NCI-H774 (cell line): Measurements from ENCODE around the gene SHMT2.
A peak's percentile ranks its signal among the peaks of the same experiment; 100 is the strongest.

ENCODE experiments used
- DNase-seq: peaks from one replicate; lab custom pipeline; 2025; lab: John Stamatoyannopoulos, UW

Gene SHMT2

DNA sequence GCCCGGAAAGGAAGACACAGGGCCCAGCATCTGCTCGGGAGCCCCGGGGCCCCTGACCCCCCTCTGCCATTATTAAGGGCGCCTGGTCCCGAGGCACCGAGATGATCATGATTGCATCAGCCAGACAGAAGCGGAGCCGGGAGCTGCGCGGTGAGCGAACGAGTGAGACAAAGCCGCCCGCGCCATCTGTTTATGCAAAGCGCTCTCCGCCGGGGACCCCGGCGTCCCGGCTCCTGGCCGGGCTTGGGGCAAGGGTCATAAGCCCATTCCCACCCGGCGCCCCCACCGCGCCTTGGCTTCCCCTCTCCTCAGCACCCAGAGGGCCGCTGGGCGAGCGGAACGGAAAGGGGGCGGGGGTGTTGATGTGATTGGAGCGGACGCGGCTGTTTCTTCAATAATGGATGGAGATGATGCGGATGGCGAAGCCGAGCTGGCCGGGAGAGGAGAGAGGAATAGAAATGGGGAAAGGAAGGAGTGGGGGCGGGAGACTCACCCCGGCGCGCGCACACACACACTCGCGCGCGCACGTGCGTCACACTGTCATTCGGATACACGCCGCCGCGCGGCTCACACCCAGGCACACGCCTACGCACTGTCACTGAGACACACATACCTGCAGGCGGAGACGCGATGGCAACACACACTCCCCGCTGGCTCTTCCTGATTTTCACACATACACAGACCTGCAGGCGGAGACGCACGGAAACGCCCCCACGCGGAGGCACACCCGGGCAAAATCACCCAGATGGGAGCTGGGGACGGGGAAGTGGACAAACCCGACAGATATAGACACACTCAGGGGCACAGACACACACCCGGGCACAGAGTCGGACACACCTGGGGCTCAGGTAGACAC is 10.8 kb downstream of the SHMT2 start:
- peak; percentile 51 for DNase-seq

DNA sequence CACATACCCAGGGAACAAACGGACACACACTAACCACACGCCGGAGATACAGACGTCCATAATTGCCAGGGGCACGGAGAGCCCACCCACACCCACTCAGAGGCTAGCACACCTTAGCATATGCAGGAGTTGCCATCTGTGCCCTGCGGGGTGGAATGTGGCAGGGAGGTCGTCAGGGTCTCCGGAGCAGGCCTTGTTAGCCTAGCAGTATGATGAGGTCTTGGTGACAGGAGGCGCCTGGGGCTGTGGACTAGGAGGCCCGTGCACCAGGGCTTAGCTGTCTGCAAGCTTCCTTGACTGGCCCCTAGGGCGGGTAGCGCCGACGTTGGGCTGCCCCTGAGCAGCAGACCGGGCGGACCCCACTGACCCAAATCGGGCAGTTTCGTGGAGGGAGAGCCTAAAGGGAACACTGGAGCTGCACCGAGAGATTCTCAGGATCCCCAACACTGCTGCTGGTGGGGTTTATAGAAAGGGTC is 11.5 kb downstream of the SHMT2 start:
- no peak for DNase-seq

DNA sequence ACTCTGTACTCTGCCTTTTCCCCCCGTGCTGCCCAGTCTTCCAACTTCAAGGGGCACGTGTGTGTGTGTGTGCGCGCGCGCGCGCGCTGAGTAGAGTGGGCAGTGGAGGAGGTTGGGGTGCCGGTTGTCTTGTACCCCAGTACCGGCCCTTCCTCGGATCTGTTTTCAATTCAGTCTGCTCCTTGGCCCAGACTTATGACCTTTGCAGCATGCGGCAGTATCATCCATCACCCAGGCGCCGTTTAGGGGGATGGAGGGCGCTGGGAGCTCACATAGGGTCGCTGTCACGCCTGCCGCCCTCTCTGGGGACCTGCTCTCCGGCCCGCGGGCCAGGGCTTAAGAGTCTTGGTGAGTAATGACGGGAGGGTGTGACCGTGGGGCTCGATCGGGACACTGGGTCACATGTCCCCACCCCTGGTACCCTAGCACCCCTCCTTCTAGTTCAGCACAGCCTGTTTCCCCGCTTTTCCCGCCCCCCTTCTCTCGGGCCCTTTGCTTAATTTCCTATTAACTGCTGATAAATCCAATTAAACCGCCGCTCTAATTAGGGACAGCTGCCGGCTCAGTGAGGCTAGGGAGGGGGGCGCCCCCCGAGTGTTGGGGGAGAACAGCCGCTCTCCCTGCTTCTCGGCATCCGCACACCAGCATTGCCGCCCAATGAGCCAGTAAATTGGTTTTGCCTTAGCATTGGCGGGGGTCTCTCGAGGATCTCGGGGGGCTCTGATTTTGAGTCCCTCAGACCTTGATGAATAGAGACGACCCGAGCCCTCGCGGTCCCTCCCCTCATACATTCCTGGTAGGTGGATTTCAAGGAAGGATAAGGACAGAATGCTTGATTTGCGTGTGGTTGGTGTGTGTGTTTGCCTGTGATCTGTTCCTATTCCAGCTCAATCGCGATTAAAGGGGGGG is 12.1 kb downstream of the SHMT2 start:
- no peak for DNase-seq

DNA sequence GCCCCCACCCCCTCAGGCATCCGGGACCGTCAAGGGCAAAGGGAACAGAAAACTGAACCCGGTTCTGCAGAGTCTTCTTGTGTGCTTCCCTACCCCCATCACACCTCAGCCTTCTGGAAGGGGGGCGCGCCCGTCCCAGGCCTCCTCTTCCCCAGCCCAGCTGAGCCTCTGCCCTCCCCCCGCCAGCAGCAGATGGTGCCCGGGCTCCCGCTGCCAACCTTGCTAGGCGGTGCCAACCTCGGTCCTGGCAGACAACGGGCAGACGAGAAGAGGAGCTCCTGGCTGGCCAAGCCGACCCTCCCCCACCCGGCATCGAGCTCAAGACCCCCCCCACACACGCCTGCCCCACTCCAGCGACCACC is 12.8 kb downstream of the SHMT2 start:
- DNase-seq, result peak; percentile 83

DNA sequence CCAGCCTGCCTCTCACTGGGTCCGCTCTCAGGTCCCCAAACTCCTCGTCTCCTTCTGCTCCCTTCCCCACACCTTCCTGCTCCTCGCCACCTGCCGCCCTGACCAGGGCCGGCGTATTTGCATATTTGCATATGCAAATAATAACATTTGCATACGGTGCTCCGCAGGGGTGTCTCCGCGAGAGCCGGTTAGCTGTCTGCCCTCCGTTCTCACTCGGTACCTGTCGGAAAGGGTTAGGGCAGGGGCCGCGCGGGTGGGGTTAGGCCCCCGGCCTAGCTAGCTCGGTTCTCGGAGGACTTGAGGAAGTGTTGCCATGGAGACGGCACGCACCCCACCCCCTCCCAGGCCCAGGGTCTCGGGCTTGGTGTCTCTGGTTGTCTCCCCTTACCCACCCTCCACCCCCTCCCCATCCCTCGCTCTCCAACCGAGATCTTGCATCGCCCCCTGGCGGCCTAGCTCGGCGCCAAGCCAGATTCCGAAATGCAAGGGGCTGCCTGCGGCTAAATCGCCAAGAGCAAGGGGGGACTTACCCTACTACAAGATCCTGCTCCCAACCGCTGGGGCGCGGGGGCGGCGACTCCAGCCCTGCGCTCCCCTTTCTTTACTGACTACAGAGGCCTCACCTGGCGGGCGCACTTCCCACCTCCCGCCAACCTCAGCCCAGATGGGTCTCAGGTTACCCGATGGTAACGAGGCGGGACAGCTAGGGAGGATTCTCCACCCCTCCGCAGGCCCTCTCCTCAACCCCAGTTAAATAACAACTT is 13.4 kb downstream of the SHMT2 start:
- DNase-seq, result peak; percentile 90

DNA sequence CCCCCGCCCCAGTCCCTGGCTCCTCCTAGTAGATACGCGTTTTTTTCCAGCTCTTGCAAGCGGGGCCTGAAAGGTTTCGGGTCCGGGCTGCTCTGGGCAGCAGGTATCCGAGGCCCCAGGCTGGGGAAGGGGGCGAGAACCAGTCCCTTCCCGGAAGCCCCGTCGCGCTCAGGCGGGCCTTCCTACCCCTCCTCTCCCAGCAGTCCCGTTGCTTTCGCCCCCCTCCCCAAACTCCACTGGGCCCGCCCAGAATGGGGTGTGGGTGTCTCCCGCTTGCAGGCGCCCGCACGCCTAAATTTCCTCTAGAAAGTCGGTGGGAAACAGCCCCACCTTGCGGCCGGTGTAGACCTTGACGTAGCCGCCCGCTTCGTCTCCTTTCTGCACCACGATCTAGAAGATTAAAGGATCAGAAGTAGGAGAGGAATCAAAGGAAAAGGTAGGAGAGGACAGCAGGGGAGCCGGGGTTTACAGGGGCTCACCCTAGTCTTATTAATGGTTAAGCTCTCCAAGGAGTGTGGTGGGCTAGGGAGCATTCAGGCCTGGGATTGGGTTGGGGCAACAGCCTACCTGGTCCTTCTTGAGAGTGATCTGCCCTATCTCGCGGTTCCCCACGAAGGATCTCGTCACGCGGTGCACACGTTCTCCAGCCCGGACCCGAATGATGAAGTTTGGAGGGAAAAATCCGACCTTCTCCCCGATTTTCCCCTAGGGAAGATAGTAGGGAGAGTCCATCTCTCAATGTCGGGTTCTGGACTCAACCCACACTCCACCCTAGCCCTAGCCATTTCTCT is 14.2 kb downstream of the SHMT2 start:
- peak; percentile 56 for DNase-seq

DNA sequence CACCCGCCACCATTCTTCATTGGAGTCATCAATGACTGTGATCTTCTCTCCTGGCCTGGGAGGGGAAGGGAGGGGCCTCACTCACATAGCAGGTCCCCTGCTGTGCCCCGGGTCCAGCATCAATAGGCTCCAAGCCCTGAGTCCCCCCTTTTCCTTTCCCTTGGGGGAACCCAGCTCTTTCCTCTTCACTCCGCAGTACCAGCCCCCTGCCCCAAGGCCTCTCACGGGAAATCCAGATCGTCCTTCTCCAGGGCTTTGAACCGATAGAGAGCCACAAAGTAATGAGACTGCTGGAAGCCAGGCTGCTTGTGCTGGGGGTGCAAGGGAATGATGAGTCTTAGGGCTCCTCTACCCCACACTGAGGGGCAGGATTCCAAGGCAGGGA is 14.8 kb downstream of the SHMT2 start:
- no peak for DNase-seq

DNA sequence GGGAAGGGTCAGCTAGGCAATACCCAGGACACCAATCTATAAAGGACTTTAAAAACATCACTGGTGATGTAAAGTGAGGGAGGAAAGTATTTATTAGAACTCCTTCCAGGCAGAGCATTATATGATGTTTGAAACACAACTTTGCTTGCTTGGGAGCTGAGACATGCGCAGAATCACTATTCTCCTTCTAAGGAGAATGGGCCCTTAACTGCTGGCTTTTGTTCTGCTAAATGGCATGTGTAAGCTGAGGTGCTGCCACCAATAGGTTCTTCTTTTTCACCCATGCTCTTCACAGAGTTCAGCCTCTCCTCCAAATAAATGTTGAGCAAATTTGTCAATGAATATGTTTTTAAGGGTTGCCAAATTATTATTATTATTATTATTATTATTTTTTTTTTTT is 17.5 kb downstream of the SHMT2 start:
- DNase-seq, result no peak

DNA sequence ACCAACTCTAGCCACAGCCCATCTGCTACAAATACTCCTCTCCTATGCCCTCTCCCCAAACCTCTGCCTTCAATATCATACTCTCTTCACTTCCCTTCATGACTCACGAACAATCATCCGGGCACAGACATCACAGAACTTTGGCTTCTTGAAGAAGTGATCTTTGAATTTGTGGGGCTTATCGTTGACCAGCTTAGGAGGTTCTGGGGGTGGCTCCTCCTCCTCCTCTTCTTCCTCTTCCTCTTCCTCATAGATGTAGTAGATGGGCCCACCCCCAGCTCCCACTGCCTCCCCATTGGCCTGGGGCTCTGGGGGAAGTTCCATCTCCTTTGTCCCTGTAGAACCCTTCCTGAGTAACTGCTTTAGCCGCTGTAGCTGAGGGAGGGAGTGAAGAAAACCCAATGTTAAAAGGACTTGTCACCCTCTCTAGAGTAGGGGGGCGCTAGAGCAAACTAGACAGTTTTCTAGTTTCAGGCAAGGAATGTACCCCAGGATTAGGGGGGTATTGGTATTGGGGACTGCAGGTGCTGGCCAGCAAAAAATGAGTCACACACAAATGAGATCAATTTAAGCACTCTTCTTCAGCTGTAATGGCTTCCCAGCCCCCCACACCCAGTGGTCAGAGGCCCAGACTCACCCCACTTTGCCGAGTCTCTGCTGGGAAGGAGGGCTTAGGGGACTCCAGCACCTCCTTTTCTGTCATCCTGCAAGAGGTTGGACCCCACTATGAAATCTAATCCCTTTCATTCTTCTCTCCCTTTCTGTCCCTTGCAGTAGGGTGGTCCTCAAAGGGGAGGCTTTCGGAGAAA is 19.6 kb downstream of the SHMT2 start:
- no peak for DNase-seq

DNA sequence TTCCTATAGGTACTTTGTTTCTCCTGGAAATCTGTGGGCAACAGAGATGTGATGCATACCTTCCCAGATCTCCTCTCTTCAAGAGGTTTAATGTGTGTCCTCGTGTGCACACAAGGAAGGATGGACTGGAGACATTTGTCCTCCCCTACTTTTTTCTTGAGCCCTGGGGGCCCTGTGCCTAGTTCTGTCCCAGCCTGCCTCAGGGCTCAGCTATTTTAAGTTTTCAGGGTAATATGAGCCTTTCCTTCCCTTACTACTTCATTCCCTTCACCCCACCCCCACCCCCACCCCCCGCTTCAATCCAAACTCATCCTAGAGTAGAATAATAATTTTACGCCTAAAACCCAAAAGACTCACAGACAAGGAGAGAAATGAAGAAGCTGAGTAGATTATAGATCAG is 21.0 kb downstream of the SHMT2 start:
- DNase-seq, result no peak

DNA sequence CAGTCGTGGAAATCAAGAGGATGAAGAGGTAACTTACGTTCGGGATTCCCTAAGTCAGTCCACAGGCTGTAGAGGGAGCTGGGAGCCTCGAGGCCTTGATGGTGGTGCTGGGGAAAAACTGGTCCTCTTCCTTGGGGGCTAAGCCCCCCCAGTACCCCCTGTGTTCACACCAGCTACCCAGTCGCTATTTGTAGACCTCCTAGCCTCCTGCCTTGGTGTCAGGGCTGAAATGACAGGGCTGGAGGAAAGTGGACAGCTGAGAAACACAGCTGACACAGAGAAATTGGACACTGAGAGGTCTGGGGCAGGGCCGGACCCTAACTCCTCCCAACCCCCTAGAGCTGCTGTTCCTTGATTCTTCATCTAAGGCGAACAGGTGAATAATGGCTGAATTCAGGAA is 21.4 kb downstream of the SHMT2 start, which contains the start of gene STAC3:
TSS of gene STAC3 (minus strand) at position 232 of the 400 bp plus-strand sequence. CDS start 1,551 bp downstream, outside the sequence.
- DNase-seq, result no peak

DNA sequence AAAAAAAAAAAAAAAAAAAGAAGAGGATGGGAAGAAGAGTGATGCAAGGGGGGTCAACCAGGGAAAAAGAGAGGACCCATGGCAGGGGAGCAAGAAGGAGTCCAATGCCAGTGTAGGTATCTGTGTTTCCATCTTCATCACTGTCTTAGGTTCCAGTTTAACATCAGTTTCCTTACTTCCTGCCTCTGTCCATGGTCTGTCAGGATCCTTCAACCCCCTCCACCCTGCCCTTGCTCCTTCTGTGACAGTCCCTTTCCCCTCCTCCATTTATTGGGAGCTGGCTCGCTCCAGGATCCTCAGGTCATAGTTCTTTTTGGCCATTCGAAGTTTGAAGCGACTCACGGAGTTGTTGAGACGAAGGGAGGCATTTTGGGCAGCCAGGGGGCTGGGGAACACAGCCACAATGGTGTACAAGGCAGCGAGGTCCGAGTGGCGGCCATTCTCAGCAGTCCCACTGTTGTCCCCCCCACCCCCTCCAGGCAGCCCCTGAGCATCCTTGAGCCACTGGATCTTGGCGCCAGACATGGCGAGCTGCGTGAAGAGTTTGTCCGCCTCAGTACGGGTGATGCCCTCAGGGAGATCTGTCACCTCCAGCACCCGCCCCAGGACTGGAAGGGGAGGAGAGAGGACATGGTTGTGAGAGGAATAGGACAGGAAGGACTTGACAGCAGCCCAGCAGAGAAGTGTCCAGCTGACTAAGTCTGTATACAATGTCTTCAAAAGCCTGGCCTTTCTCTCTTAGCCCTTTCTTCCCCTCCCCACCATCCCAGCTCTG is 25.2 kb downstream of the SHMT2 start:
- no peak for DNase-seq

DNA sequence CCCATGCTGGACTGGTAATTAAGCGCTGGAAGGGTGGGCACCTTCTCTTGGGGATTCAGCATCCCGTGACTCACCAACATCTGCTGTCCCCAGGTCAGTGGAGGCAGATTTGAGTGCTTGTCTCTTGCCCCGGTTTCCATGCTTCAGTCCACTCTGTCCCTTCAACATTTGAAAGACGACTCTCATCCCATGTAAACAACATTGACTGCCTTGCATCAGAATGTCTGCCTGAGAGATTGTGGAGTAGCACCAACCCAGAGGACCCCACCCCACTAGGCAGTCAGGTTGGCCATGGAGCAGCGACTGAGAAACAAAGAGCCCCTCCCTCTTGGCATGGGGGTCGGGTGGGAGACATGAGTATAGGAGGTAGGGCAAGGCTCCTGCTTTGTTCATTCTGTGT is 26.4 kb downstream of the SHMT2 start:
- DNase-seq, result no peak

DNA sequence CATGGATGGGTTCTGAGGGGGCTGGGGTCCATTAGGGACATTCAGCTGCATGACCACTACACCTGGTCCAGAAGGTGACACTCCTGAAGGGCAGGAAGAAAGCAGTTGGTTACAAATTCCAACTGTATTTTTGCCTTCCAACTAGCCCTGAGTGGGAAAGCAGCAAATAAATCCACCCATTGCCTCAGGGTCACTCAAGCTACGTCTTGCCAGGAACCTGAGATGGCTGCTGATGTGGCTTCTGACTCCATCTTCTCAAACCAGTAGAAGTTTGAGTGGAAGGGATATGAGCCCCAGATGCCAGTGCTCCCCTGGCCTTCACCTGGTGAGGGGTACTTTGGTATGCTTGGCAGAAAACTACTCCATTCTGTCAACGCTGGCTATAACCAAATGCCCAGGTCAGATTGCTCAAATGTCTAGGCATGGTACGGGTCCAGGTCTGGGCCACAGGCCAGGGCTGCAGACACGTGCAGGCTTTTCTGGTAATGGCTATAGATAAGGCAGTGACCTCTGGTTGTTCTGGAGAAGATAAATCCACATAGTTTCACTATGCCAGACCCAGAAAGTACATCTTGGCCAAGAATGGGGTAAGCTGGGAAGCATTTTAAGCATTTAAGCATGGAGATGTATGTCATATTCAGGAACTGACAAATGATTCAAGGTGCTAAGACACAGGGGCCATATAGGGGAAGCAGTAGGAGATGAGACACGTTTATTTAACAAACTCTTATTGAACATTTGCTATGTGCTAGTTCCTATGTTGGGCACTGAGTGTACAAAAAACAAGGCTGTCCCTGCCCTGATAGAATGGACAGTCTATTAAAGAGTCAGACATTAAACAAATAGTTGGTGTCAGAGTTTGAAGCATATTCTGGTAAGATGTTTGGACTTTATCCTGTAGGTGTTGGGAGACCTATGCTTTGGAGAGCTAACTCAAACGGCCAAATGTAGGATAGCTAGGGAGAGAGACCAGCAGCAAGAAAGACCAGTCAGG is 29.8 kb downstream of the SHMT2 start:
- DNase-seq, result no peak

DNA sequence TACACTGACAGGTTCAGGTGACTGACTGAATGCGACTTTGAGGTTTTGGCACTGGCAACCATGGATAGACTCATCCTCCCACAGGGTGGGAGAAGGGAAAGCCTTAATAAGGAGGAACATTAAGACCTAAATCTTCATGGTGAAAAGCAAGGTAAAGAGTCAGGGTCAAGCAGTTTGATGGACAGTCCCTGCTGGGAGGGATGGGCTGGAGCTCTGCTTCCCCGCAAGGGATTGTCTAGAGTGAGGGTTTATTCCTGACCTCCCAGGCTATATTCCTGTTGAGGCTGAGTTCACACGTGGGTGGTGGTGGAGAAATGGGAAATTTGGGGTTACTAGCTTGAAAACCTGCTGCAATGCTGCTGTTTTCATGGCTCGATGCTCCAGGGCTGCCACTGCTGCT is 30.9 kb downstream of the SHMT2 start:
- no peak for DNase-seq

DNA sequence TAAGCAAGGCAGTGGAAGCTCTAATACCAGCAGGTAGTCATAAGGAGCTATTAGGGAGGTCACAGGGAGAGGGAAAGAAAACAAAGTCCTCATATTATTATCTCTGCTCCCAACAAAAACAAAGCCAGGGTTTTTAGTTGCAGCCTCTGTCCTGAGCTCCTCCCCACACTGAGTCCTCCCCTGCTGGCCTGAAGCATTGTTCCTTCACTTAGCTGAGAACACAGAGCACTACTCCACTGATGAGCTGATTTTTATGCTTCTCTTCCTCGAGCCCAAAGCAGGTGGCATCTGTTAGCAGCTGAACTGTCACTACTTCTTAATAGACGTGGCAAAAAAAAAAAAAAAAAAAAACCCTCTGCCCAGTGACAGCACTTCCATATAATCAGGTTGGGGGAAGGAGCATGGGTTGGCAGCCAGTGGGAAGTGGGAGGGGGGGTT is 31.9 kb downstream of the SHMT2 start:
- peak; percentile 67 for DNase-seq

DNA sequence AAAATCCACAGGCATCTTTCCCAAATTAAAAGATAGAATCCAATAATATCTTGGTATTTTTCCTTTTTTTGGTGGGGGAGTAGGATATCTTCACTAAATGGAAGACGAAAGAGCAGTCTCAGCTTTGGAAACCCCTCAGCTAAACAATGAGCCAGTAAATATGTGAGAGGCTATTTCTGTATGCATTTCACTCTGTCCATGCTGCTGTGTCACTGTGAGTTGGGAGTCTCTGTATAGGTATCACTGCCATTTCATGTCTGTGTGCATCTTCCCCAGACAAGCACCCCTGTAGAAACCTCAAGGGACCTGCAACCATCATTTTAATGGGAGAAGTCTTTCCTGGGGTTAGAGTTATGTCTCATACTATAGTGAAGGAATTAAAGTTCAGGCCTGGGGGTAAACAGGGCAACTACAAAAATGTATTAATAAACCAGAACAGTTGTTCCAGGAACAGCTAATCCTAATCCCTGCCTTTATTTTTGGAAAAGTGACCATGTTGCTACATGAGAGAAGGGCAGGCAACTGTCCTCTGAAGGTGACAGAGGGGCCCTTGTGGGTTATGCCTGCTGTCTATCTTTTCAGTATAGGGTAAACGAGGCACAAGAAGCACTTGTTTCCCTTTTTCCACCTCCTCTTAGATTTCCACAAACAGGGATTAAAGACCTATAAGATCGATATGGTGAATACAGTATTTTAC is 32.8 kb downstream of the SHMT2 start:
- no peak for DNase-seq

DNA sequence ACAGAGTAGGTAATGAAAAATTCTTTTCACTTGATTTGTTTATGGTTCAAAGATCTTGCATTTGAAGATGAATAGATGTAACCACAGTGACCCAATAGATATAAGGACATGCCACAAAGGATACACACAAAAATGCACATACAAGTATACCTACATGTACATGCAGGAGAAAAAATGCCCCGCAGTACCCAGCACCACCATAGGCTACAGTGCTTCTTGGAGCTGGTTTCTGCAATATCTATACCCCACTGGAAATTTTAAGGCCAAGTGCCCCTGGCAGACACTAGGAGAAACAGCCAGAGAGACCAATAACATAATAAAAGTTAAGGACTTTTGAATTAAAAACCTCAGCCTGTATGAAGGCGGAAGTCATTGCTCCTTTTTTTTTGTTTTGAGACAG is 33.6 kb downstream of the SHMT2 start:
- no peak for DNase-seq
